ENCODE results near the gene ARL16. TPM values are rescaled to one million over a fixed set of nuclear protein-coding genes. Genes with fewer than 3 reads are reported as not detected.

The ARL16 gene
- total RNA-seq, 1 experiment from 2014 or later: 52.7 TPM

GRCh38 chr17:81647640-81648012 is 36.0 kb downstream of the ARL16 start:
- Histone ChIP-seq H3K27me3 (ENCODE audit: control insufficient read depth, insufficient read depth, low read length) (no peaks in the 10 kb centered on the region), H3K27ac (ENCODE audit: low read length) (no peak overlapping the region), H3K9me3 (ENCODE audit: control insufficient read depth, insufficient read depth, low read depth, low read length) (no peaks in the 10 kb centered on the region), H3K4me1 (ENCODE audit: control insufficient read depth, insufficient read depth, low read length) (peaks cover 7% of the 10 kb centered on the region), H3K4me3 (ENCODE audit: low read depth in 2 of 2, low read length in 2 of 2) (no peak overlapping the region), H3K36me3 (ENCODE audit: control insufficient read depth, insufficient read depth, low read length) (no peaks in the 10 kb centered on the region)
- ATAC-seq (no peak), DNase-seq (ENCODE audit: low read depth, low spot score) (no peak)
- intact Hi-C loops (cut with micrococcal nuclease; ENCODE audit: unreplicated experiment) (no loop called here), in situ Hi-C loops (cut with HindIII; ENCODE audit: low pct_unique_long_range_greater_than_20kb, low sequenced_read_pairs) (no loop called here)
- CTCF ChIA-PET: no interaction called here
- no peak for TF ChIP-seq POLR2AphosphoS5 (IDR thresholded peaks at IDR 0.05; ENCODE audit: low read depth, low read length)
- no peak for TF ChIP-seq CTCF (IDR thresholded peaks at IDR 0.05)
- no peak for TF ChIP-seq SIN3A (IDR thresholded peaks at IDR 0.05; ENCODE audit: borderline replicate concordance, insufficient read depth, low read depth, low read length)
- TF ChIP-seq REST (IDR thresholded peaks at IDR 0.05; ENCODE audit: insufficient read depth in 1 of 2, low read depth in 2 of 2, low read length in 1 of 2): no peak
- no peak for TF ChIP-seq TCF7L2 (IDR thresholded peaks at IDR 0.05; ENCODE audit: low read depth, low read length)
- POLR2A ChIA-PET: no interaction called here
- no TSS peak for BruUV-seq (replicated peaks)

- CTCF ChIA-PET: no interaction called here
- H3K4me3 ChIP-seq (ENCODE audit: low read depth in 2 of 2, low read length in 2 of 2): no peak overlapping the region
- POLR2A ChIA-PET: no interaction called here
- H3K36me3 ChIP-seq (ENCODE audit: control insufficient read depth, insufficient read depth, low read length): no peaks in the 10 kb centered on the region
- TF ChIP-seq CTCF (IDR thresholded peaks at IDR 0.05) (no peak), REST (IDR thresholded peaks at IDR 0.05; ENCODE audit: insufficient read depth in 1 of 2, low read depth in 2 of 2, low read length in 1 of 2) (no peak), SIN3A (IDR thresholded peaks at IDR 0.05; ENCODE audit: borderline replicate concordance, insufficient read depth, low read depth, low read length) (no peak), TCF7L2 (IDR thresholded peaks at IDR 0.05; ENCODE audit: low read depth, low read length) (no peak), POLR2AphosphoS5 (IDR thresholded peaks at IDR 0.05; ENCODE audit: low read depth, low read length) (no peak)
- in situ Hi-C loops (cut with HindIII; ENCODE audit: low pct_unique_long_range_greater_than_20kb, low sequenced_read_pairs): no loop called here
- no peak for DNase-seq (ENCODE audit: low read depth, low spot score)
- H3K27ac ChIP-seq (ENCODE audit: low read length): no peak overlapping the region
- H3K27me3 ChIP-seq (ENCODE audit: control insufficient read depth, insufficient read depth, low read length): no peaks in the 10 kb centered on the region
- no TSS peak for BruUV-seq (replicated peaks)
- ATAC-seq: no peak
- intact Hi-C loops (cut with micrococcal nuclease; ENCODE audit: unreplicated experiment): no loop called here
- H3K9me3 ChIP-seq (ENCODE audit: control insufficient read depth, insufficient read depth, low read depth, low read length): no peaks in the 10 kb centered on the region
- peaks cover 13% of the 10 kb centered on the region for H3K4me1 ChIP-seq (ENCODE audit: control insufficient read depth, insufficient read depth, low read length)
Measured at GRCh38 chr17:81646869-81647600, 36.6 kb downstream of the ARL16 start.
